ENCODE results near the gene FRMD6. TPM values are rescaled to one million over a fixed set of nuclear protein-coding genes. Genes with fewer than 3 reads are reported as not detected.
"Not testable (repeated sequence)": the region's sequence is repeated elsewhere in the genome, so short reads cannot be mapped to it uniquely, and the experiment has no call there.

FRMD6 gene
- total RNA-seq, 2 donors from 2014 or later, result 4.2 to 12.1 TPM

GRCh38 chr14:51744372-51745130 is 92.8 kb downstream of the FRMD6 start:
- ATAC-seq, result no peak
- no peak for DNase-seq
- intact Hi-C loops (cut with DNase I, micrococcal nuclease), result no loop called here

- intact Hi-C loops (cut with DNase I, micrococcal nuclease); ATAC-seq; DNase-seq: not testable (repeated sequence)
Measured at GRCh38 chr14:51746823-51747222, 95.1 kb downstream of the FRMD6 start.

DNA sequence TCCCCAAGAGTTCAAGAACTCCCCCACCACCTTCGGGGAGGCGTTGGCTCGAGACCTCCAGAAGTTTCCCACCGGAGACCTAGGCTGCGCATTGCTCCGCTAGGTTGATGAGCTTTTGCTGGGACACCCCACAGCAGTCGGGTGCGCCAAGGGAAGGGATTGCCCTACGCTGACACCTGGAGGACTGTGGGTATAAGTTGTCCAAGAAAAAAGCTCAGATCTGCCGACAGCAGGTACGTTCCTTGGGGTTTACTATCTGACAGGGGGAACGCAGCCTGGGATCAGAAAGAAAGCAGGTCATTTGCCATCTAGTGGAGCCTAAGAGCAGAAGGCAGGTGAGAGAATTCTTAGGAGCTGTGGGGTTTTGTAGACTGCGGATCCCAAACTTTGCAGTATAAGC is 98.8 kb downstream of the FRMD6 start:
- no peak for ATAC-seq
- intact Hi-C loops (cut with DNase I, micrococcal nuclease), result no loop called here
- no peak for DNase-seq

GRCh38 chr14:51751611-51752345 is 100.1 kb downstream of the FRMD6 start:
- intact Hi-C loops (cut with DNase I, micrococcal nuclease); ATAC-seq; DNase-seq: not testable (repeated sequence)

GRCh38 chr14:51757756-51758155 is 106.0 kb downstream of the FRMD6 start:
- not testable (repeated sequence) for DNase-seq, ATAC-seq

GRCh38 chr14:51759950-51760349 is 108.2 kb downstream of the FRMD6 start:
- intact Hi-C loops (cut with DNase I, micrococcal nuclease), result no loop called here
- no peak for DNase-seq

More at GRCh38 chr14:51757756-51758155, 106.0 kb downstream of the FRMD6 start:
- intact Hi-C loops (cut with DNase I, micrococcal nuclease), result not testable (repeated sequence)

GRCh38 chr14:51765726-51766125 is 114.0 kb downstream of the FRMD6 start:
- ATAC-seq; DNase-seq; intact Hi-C loops (cut with DNase I, micrococcal nuclease): not testable (repeated sequence)

More at GRCh38 chr14:51759950-51760349, 108.2 kb downstream of the FRMD6 start:
- ATAC-seq, result no peak

DNA sequence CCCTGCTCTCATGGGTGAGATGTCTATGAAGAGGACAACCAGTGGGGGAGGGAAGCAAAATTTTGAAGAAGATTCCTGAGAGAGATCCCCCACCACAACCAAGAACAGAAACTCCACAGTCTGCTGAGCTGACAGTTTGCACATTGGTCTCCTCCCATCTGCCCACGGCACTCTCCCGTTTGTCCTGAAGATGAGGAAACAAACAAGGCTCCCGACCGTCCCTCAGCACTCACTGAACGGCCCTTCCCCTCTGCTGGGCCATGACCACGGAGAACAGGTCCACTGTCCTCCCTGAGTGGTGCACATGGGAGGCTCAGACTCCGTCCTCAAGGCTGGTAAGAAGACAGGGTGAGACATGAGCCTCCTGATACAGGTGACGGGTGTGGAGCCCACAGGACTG is 114.9 kb downstream of the FRMD6 start:
- ATAC-seq, result not testable (repeated sequence)
- DNase-seq, result peak in 1 of 2 donors; percentile 16

DNA sequence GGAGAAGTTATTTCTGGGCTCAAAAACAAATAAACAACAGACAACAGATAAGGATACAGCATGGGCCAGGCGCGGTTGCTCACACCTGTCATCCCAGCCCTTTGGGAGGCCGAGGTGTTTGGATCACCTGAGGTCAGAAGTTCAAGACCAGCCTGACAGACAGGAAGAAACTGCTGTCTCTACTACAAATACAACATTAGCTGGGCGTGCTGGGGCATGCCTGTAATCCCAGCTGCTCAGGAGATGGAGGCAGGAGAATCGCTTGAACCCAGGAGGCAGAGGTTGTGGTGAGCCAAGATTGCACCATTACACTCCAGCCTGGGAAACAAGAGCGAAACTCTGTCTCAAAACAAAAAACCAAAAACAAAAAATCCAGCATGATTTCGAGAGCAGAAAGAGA is 117.6 kb downstream of the FRMD6 start:
- intact Hi-C loops (cut with DNase I, micrococcal nuclease); ATAC-seq; DNase-seq: not testable (repeated sequence)

More for the DNA sequence above, 114.9 kb downstream of the FRMD6 start:
- intact Hi-C loops (cut with DNase I, micrococcal nuclease), result not testable (repeated sequence)

DNA sequence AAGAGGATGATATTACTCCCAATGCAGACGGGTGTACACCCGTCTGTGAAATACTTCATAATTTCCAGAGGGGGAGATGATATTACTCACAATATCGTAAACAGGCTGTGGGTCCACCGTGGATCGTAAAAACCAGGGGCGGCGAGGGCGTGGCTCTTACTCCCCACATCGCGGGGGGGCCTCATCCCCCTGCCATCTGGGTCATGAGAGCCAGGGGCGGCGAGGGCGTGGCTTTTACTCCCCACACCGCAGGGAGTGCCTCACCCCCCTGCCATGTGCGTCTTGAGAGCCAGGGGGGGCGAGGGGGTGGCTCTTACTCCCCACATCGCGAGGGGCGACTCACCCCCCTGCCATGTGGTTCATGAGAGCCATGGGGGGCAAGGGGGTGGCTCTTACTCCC is 122.5 kb downstream of the FRMD6 start:
- no peak for ATAC-seq
- intact Hi-C loops (cut with DNase I, micrococcal nuclease), result loop anchor here in 1 of 2 donors (10.0 kb wide), 1 partner anchor 489 kb away; no protein-coding TSS in a partner anchor
- DNase-seq, result peak in 1 of 2 donors; percentile 15

GRCh38 chr14:51776102-51776894 is 124.6 kb downstream of the FRMD6 start:
- intact Hi-C loops (cut with DNase I, micrococcal nuclease), result loop anchor here in 1 of 2 donors (10.0 kb wide), 1 partner anchor 491 kb away; no protein-coding TSS in a partner anchor
- ATAC-seq (peak; percentile 58), DNase-seq (peak in 1 of 2 donors; percentile 43)

- DNase-seq, result peak; percentile 40 to 84
- intact Hi-C loops (cut with DNase I, micrococcal nuclease), result loop anchor here in 1 of 2 donors (10.0 kb wide), 1 partner anchor 195 kb away; no protein-coding TSS in a partner anchor
- peak; percentile 73 for ATAC-seq
Measured at GRCh38 chr14:51780006-51780692, 128.4 kb downstream of the FRMD6 start.

Other genes with a start within 250 kb of the FRMD6 start
- 10 to 100 TPM in 1 of 2 donors, 1 to 10 TPM in 1; 8.1 to 21.9 TPM for gene GNG2, start 208.7 kb downstream of the FRMD6 start, total RNA-seq